Muscle of arm (tissue), 14 donors: ENCODE results near the gene PGA5. TPM values are rescaled to one million over a fixed set of nuclear protein-coding genes. Genes with fewer than 3 reads are reported as not detected.
"Not testable (repeated sequence)": the region's sequence is repeated elsewhere in the genome, so short reads cannot be mapped to it uniquely, and the experiment has no call there.

Source experiments
- DNase-seq: peaks from one replicate; pipeline ENCODE4 v3.0.0-alpha.2; 2013
- long read RNA-seq, 11 donors: transcript quantifications; one replicate each; lab custom pipeline, GENCODE V29; 2026
- polyA plus RNA-seq, 12 donors: library from polyadenylated mRNA; unstranded; fragments of 120-200 nt; gene quantifications; one replicate each; pipeline ENCODE4 v1.2.1, GENCODE V29; 2013; ENCODE audit not compliant: insufficient read length in 12 of 12

PGA5 gene
- polyA plus RNA-seq = 1 to 10 TPM in 6 of 12 donors, under 1 TPM in 4, not detected in 2; 0.32 to 1.9 (median 1.1) TPM
- long read RNA-seq, donor 1 = 0 reads
- long read RNA-seq, donor 2 = 0 reads
- long read RNA-seq, donor 3 = 0 reads
- long read RNA-seq, donor 4 = 0 reads
- long read RNA-seq, donor 5 = 0 reads
- long read RNA-seq, donor 6 = 0 reads
- long read RNA-seq, donor 7 = 0 reads
- long read RNA-seq, donor 8 = 0 reads
- long read RNA-seq, donor 9 = 0 reads
- long read RNA-seq, donor 10 = 0 reads
- long read RNA-seq, donor 11 = 0 reads

- not testable (repeated sequence) for DNase-seq
These were observed at the start of gene PGA5 for GRCh38 chr11:61240875-61241274. Gene PGA5, plus strand, starts transcription at chr11:61241175. Its CDS starts 52 bp downstream, at chr11:61241227.

- no peak for DNase-seq
These were observed 47.4 kb upstream of the PGA5 start for GRCh38 chr11:61193596-61193995.

- no peak for DNase-seq
These were observed 46.8 kb upstream of the PGA5 start for GRCh38 chr11:61194169-61194671.

GRCh38 chr11:61194981-61195695, 45.8 kb upstream of the PGA5 start:
- no peak for DNase-seq

- DNase-seq = no peak
These were observed 45.3 kb upstream of the PGA5 start for GRCh38 chr11:61195719-61196118.

GRCh38 chr11:61198361-61198760, 42.6 kb upstream of the PGA5 start:
- DNase-seq = no peak

- DNase-seq = no peak
These were observed 41.9 kb upstream of the PGA5 start for GRCh38 chr11:61198948-61199523.

- DNase-seq = no peak
These were observed 39.5 kb upstream of the PGA5 start for GRCh38 chr11:61201476-61201875.

- DNase-seq = not testable (repeated sequence)
These were observed 37.8 kb upstream of the PGA5 start, which contains the start of gene PGA3 for GRCh38 chr11:61202950-61203746. Gene PGA3, plus strand, starts transcription at chr11:61203515. Its CDS starts 50 bp downstream, at chr11:61203565.

- DNase-seq = not testable (repeated sequence)
These were observed 37.1 kb upstream of the PGA5 start for GRCh38 chr11:61203873-61204272.

GRCh38 chr11:61204502-61205059, 36.4 kb upstream of the PGA5 start:
- not testable (repeated sequence) for DNase-seq

- DNase-seq = not testable (repeated sequence)
These were observed 33.2 kb upstream of the PGA5 start for GRCh38 chr11:61207636-61208310.

GRCh38 chr11:61210629-61211028, 30.3 kb upstream of the PGA5 start:
- not testable (repeated sequence) for DNase-seq

GRCh38 chr11:61211327-61211952, 29.5 kb upstream of the PGA5 start:
- DNase-seq = not testable (repeated sequence)

- DNase-seq = not testable (repeated sequence)
These were observed 28.8 kb upstream of the PGA5 start for GRCh38 chr11:61212202-61212601.

- not testable (repeated sequence) for DNase-seq
These were observed 27.2 kb upstream of the PGA5 start for GRCh38 chr11:61213711-61214324.

- DNase-seq = not testable (repeated sequence)
These were observed 22.7 kb upstream of the PGA5 start for GRCh38 chr11:61218306-61218705.

GRCh38 chr11:61219016-61219415, 22.0 kb upstream of the PGA5 start:
- DNase-seq = not testable (repeated sequence)

GRCh38 chr11:61222047-61222446, 18.9 kb upstream of the PGA5 start, which contains the start of gene PGA4:
Gene PGA4, plus strand, starts transcription at chr11:61222347. Its CDS starts 54 bp downstream, at chr11:61222401.
- DNase-seq = not testable (repeated sequence)

GRCh38 chr11:61222692-61223091, 18.3 kb upstream of the PGA5 start:
- DNase-seq = not testable (repeated sequence)
